GM18508 (cell line): ENCODE measurements around the gene POP7.
A peak's percentile ranks its signal among the peaks of the same experiment; 100 is the strongest.
"Not testable (repeated sequence)": the region's sequence is repeated elsewhere in the genome, so short reads cannot be mapped to it uniquely, and the experiment has no call there.

ENCODE experiments used
- ATAC-seq: cut with Tn5 transposase; IDR thresholded peaks from one replicate; pipeline ENCODE4 v1.9.1; 2021; ENCODE audit warnings: moderate number of reproducible peaks; ENCODE audit not compliant: insufficient read depth, unreplicated experiment

Gene POP7

GRCh38 chr7:100705753-100706671, at the start of gene POP7:
POP7 (plus strand) TSS chr7:100706121; CDS start chr7:100706831, 710 bp downstream.
- ATAC-seq, result peak; percentile 47

DNA sequence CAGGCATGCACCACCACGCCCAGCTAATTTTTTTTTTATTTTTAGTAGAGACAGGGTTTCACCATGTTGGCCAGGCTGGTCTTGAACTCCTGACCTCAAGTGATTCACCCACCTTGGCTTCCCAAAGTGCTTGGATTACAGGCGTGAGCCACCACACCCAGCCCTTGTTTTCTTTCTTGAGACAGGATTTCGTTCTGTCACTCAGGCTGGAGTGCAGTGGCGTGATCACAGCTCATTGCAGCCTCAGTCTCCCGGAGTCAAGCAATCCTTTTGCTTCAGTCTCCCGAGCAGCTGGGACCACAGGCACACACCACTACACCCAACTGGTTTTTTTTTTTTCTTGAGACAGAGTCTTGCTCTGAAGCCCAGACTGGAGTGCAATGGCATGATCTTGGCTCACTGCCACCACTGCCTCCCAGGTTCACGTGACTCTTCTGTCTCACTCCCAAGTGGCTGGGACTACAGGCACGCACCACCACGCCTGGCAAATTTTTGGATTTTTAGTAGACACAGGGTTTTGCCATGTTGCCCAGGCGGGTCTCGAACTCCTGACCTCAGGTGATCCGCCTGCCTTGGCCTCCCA, 43.6 kb upstream of the POP7 start:
- not testable (repeated sequence) for ATAC-seq

- no peak for ATAC-seq
These were observed 40.7 kb upstream of the POP7 start for GRCh38 chr7:100665168-100665726.

- no peak for ATAC-seq
These were observed 38.4 kb upstream of the POP7 start for GRCh38 chr7:100667331-100668068.

GRCh38 chr7:100668069-100668449, 37.9 kb upstream of the POP7 start:
- no peak for ATAC-seq

DNA sequence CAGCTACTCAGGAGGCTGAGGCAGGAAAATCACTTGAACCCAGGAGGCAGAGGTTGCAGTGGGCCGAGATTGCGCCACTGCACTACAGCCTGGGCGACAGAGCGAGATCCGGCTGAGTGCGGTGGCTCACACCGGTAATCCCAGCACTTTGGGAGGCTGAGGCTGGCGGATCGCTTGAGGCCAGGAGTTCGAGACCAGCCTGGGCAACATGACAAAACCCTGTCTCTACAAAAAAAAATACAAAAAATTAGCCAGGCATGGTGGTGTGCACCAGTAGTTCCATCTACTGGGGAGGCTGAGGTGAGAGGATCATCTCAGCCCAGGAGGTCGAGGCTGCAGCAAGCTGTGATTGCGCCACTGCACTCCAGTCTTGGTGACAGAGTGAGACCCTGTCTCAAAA, 36.8 kb upstream of the POP7 start:
- not testable (repeated sequence) for ATAC-seq

- no peak for ATAC-seq
These were observed 35.8 kb upstream of the POP7 start for GRCh38 chr7:100670074-100670473.

- ATAC-seq, result no peak
These were observed 34.3 kb upstream of the POP7 start for GRCh38 chr7:100671353-100672327.

DNA sequence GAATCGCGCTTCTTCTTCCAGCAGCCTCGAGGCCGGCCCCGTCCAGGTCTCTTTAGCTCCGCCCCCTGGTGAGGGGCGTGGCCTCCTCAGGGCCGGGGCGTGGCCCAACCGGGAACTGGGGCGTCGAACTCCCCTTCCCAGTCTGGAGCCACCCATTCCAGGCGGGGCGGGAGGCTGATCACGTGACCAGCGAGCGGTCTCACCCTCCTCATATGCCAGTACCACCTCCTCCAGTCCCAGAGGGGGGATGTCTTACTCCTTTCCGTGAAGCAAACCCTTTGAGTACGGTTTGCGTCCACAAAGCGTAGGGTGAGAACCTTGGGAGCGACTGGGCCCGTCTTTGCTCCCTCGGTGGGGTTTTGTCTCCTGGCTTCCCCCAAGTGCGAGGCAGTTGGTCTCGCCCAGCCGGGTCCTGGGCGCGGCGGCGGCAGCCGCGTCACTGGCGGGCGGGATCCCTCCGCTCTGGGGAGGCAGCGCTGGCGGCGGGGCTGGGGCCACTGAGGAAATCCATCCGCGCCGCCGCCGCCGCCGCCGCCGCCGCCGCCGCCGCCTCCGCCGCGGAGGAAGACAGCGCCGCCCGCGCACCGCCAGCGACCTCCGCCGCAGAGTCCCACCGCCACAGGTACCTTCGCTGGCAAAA, 32.5 kb upstream of the POP7 start, which contains the start of gene GNB2:
Gene GNB2, plus strand, starts transcription at position 439 of the 640 bp plus-strand sequence. CDS start 2,526 bp downstream, outside the sequence.
- peak; percentile 33 for ATAC-seq

- no peak for ATAC-seq
These were observed 31.9 kb upstream of the POP7 start for GRCh38 chr7:100673942-100674410.

GRCh38 chr7:100674411-100675104, 31.4 kb upstream of the POP7 start:
- no peak for ATAC-seq

- no peak for ATAC-seq
These were observed 30.8 kb upstream of the POP7 start for GRCh38 chr7:100675105-100675451.

- ATAC-seq, result no peak
These were observed 30.2 kb upstream of the POP7 start for GRCh38 chr7:100675581-100676350.

DNA sequence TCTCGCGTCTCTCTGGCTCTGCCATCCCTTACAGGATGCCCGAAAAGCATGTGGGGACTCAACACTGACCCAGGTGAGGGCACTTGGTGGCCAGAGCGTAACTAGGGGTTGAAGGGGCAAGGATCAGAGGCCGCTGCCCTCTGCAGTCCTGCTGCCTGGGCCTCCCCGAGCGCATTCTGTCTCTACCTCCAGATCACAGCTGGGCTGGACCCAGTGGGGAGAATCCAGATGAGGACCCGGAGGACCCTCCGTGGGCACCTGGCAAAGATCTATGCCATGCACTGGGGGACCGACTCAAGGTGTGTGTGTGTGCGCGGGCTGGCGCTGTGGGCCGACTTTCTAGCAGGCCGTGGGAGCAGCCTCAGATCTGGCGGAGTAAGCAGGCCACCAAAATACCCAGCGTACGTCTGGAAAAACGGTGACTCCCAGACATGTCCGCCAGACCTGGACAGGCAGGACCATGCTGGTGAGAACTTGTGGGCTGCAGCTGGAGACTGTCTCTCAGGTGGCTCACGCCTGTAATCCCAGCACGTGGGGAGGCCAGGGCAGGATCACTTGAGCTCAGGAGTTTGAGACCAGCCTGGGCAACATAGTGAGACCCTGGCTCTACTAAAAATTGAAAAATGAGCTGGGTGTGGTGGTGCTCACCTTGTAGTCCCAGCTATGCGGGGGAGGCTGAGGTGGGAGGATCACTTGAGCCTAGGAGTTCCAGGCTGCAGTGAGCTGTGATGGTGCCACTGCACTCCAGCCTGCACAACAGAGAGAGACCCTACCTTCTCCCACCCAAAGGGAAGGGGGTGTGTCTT, 29.2 kb upstream of the POP7 start:
- no peak for ATAC-seq

GRCh38 chr7:100677308-100678267, 28.3 kb upstream of the POP7 start:
- ATAC-seq, result no peak
